SK-N-SH treated with all-trans-retinoic acid at 6 μM for 48 hours (cell line): ENCODE measurements around the gene PRKG1.

Experiments used
- ATAC-seq: fragments of 200-7000 bp; cut with Tn5 transposase; 3 replicates; pipeline ENCODE4 v1.9.1; 2020; ENCODE audit warnings: mild to moderate bottlenecking, moderate library complexity
- ARNTL ChIP-seq: fragments of 450-650 bp; formaldehyde crosslinking; IDR thresholded peaks from 2 replicates; pipeline ENCODE4 v1.5.0; 2020; ENCODE audit warnings: low read depth, mild to moderate bottlenecking, moderate library complexity, borderline replicate concordance
- CREB5 ChIP-seq: fragments of 250-450 bp; sonication (Bioruptor Pico); IDR thresholded peaks from 2 replicates; pipeline ENCODE4 v1.5.1; 2020; ENCODE audit warnings: low read depth, mild to moderate bottlenecking, moderate library complexity
- CSDC2 ChIP-seq: fragments of 250-450 bp; sonication (Bioruptor Pico); IDR thresholded peaks from 2 replicates; pipeline ENCODE4 v1.5.0; 2020; ENCODE audit warnings: mild to moderate bottlenecking, moderate library complexity
- ESRRG ChIP-seq: fragments of 250-450 bp; sonication (Bioruptor Pico); IDR thresholded peaks from 2 replicates; pipeline ENCODE4 v1.6.1; 2021; ENCODE audit warnings: mild to moderate bottlenecking
- GLIS3 ChIP-seq: fragments of 250-450 bp; sonication (Bioruptor Pico); IDR thresholded peaks from 2 replicates; pipeline ENCODE4 v1.5.0; 2020; ENCODE audit warnings: mild to moderate bottlenecking, moderate library complexity
- ISL1 ChIP-seq: fragments of 250-450 bp; sonication (Bioruptor Pico); IDR thresholded peaks from 2 replicates; pipeline ENCODE4 v2.1.2; 2022; ENCODE audit warnings: mild to moderate bottlenecking, moderate library complexity
- OSR1 ChIP-seq: fragments of 250-450 bp; sonication (Bioruptor Pico); IDR thresholded peaks from 2 replicates; pipeline ENCODE4 v1.8.0; 2022; ENCODE audit warnings: moderate library complexity, mild to moderate bottlenecking, inconsistent platforms
- PPARA ChIP-seq: fragments of 250-450 bp; sonication (Bioruptor Pico); IDR thresholded peaks from 2 replicates; pipeline ENCODE4 v1.5.0; 2020; ENCODE audit warnings: mild to moderate bottlenecking, borderline replicate concordance
- RARB ChIP-seq: fragments of 250-450 bp; sonication (Bioruptor Pico); IDR thresholded peaks from 2 replicates; pipeline ENCODE4 v1.8.0; 2021; ENCODE audit warnings: mild to moderate bottlenecking, moderate library complexity
- SNAI2 ChIP-seq: fragments of 250-450 bp; sonication (Bioruptor Pico); IDR thresholded peaks from 2 replicates; pipeline ENCODE4 v1.5.0; 2020; ENCODE audit warnings: mild to moderate bottlenecking, moderate library complexity
- TCF4 ChIP-seq: fragments of 250-450 bp; sonication (Bioruptor Pico); IDR thresholded peaks from 2 replicates; pipeline ENCODE4 v1.8.0; 2021; ENCODE audit warnings: mild to moderate bottlenecking, moderate library complexity, borderline replicate concordance
- TOX ChIP-seq: fragments of 250-450 bp; sonication (Bioruptor Pico); IDR thresholded peaks from 2 replicates; pipeline ENCODE4 v1.8.0; 2021; ENCODE audit warnings: mild to moderate bottlenecking, moderate library complexity, borderline replicate concordance
- TSHZ2 ChIP-seq: fragments of 250-450 bp; sonication (Bioruptor Pico); IDR thresholded peaks from 2 replicates; pipeline ENCODE4 v1.5.0; 2020; ENCODE audit warnings: mild to moderate bottlenecking, moderate library complexity
- ZC3H10 ChIP-seq: fragments of 250-450 bp; sonication (Bioruptor Pico); IDR thresholded peaks from 2 replicates; pipeline ENCODE4 v1.5.1; 2021; ENCODE audit warnings: mild to moderate bottlenecking, moderate library complexity
- ZFP3 ChIP-seq: fragments of 250-450 bp; sonication (Bioruptor Pico); IDR thresholded peaks from 2 replicates; pipeline ENCODE4 v1.5.0; 2020; ENCODE audit warnings: mild to moderate bottlenecking, moderate library complexity
- ZFP30 ChIP-seq: fragments of 450-650 bp; formaldehyde crosslinking; IDR thresholded peaks from 2 replicates; pipeline ENCODE4 v1.5.0; 2022; ENCODE audit warnings: mild to moderate bottlenecking, moderate library complexity
- ZNF565 ChIP-seq: fragments of 450-650 bp; formaldehyde crosslinking; conservative IDR thresholded peaks from 2 replicates; pipeline ENCODE4 v1.5.0; 2020; ENCODE audit warnings: low read depth, mild to moderate bottlenecking, moderate library complexity
- ZNF70 ChIP-seq: fragments of 450-650 bp; formaldehyde crosslinking; IDR thresholded peaks from 2 replicates; pipeline ENCODE4 v1.5.0; 2020; ENCODE audit warnings: mild to moderate bottlenecking, moderate library complexity
- ZNF8 ChIP-seq: fragments of 450-650 bp; formaldehyde crosslinking; IDR thresholded peaks from 2 replicates; pipeline ENCODE4 v1.5.0; 2020; ENCODE audit warnings: mild to moderate bottlenecking, moderate library complexity
- TF ChIP-seq, protein P1 (sequence below): fragments of 250-450 bp; sonication (Bioruptor Pico); IDR thresholded peaks from 2 replicates; pipeline ENCODE4 v1.8.0; 2021; ENCODE audit warnings: low read depth, mild to moderate bottlenecking, moderate library complexity, borderline replicate concordance
- TF ChIP-seq, protein P2 (sequence below): fragments of 250-450 bp; sonication (Bioruptor Pico); IDR thresholded peaks from 2 replicates; pipeline ENCODE4 v1.5.1; 2021; ENCODE audit warnings: mild to moderate bottlenecking, moderate library complexity
- TF ChIP-seq, protein P3 (sequence below): fragments of 250-450 bp; sonication (Bioruptor Pico); IDR thresholded peaks from 2 replicates; pipeline ENCODE4 v1.8.0; 2020; ENCODE audit warnings: mild to moderate bottlenecking, moderate library complexity, borderline replicate concordance

The PRKG1 gene

GRCh38 chr10:51804866-51805265 is 730.6 kb downstream of the PRKG1 start:
- no peak for TF ChIP-seq CREB5 (CRISPR knock-in tag)
- no peak for TF ChIP-seq ESRRG
- no peak for TF ChIP-seq ZC3H10 (CRISPR knock-in tag)
- TF ChIP-seq, protein P1, sequence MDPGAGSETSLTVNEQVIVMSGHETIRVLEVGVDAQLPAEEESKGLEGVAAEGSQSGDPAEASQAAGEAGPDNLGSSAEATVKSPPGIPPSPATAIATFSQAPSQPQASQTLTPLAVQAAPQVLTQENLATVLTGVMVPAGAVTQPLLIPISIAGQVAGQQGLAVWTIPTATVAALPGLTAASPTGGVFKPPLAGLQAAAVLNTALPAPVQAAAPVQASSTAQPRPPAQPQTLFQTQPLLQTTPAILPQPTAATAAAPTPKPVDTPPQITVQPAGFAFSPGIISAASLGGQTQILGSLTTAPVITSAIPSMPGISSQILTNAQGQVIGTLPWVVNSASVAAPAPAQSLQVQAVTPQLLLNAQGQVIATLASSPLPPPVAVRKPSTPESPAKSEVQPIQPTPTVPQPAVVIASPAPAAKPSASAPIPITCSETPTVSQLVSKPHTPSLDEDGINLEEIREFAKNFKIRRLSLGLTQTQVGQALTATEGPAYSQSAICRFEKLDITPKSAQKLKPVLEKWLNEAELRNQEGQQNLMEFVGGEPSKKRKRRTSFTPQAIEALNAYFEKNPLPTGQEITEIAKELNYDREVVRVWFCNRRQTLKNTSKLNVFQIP = no peak
- no peak for TF ChIP-seq TOX (CRISPR knock-in tag)
- TF ChIP-seq OSR1 (CRISPR knock-in tag) = no peak
- TF ChIP-seq ZFP30 (CRISPR knock-in tag) = no peak
- TF ChIP-seq, protein P2, sequence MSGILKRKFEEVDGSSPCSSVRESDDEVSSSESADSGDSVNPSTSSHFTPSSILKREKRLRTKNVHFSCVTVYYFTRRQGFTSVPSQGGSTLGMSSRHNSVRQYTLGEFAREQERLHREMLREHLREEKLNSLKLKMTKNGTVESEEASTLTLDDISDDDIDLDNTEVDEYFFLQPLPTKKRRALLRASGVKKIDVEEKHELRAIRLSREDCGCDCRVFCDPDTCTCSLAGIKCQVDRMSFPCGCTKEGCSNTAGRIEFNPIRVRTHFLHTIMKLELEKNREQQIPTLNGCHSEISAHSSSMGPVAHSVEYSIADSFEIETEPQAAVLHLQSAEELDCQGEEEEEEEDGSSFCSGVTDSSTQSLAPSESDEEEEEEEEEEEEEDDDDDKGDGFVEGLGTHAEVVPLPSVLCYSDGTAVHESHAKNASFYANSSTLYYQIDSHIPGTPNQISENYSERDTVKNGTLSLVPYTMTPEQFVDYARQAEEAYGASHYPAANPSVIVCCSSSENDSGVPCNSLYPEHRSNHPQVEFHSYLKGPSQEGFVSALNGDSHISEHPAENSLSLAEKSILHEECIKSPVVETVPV (CRISPR knock-in tag) = no peak
- TF ChIP-seq PPARA = no peak
- no peak for ATAC-seq

DNA sequence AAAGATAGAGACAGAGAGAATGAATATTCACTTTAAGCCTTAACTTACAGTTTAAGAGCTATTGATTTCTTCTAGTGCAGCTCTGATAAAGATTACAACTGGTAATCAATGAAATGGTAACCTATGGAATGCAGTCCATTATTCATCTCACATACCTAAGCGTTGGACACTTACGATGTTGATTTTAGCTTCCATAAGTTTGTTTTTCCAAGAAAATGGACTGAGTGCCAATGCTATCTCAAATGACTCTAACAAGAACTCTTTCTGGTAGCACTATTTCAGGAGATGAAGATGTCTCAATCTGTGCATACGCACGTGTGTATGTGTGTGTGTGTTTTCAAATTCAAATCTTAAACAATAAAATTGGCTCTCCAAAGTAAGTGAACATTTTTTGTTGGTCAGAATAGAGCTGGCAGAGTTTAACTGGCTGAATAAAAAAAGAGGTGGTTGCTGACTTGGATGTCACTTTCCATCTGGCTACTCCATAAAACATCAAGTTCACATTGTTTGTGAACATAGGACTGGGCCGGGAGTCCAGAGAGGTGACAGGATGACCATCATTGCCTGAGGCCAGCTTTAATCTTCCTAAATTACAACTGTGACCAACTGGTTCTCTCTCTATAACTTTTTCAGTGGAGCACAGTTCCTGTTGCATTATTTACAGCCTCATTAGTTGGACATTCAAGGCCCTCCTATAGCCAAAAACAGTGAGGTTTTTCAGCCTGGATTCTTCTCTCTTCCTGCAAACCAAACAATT is 732.0 kb downstream of the PRKG1 start:
- ATAC-seq = no peak
- no peak for TF ChIP-seq ZNF8
- TF ChIP-seq, protein P2 (CRISPR knock-in tag) = no peak
- no peak for TF ChIP-seq ZNF70 (CRISPR knock-in tag)
- no peak for TF ChIP-seq TSHZ2 (CRISPR knock-in tag)
- TF ChIP-seq, protein P1 = no peak
- TF ChIP-seq ZFP3 (CRISPR knock-in tag) = no peak
- no peak for TF ChIP-seq ARNTL (CRISPR knock-in tag)
- no peak for TF ChIP-seq TOX (CRISPR knock-in tag)
- TF ChIP-seq ZNF565 (CRISPR knock-in tag) = no peak
- no peak for TF ChIP-seq ISL1 (CRISPR knock-in tag)
- TF ChIP-seq ZFP30 (CRISPR knock-in tag) = no peak
- no peak for TF ChIP-seq CSDC2 (CRISPR knock-in tag)
- TF ChIP-seq RARB (CRISPR knock-in tag) = no peak
- no peak for TF ChIP-seq GLIS3 (CRISPR knock-in tag)
- TF ChIP-seq SNAI2 = no peak
- no peak for TF ChIP-seq TCF4
- no peak for TF ChIP-seq ZC3H10 (CRISPR knock-in tag)
- TF ChIP-seq, protein P3, sequence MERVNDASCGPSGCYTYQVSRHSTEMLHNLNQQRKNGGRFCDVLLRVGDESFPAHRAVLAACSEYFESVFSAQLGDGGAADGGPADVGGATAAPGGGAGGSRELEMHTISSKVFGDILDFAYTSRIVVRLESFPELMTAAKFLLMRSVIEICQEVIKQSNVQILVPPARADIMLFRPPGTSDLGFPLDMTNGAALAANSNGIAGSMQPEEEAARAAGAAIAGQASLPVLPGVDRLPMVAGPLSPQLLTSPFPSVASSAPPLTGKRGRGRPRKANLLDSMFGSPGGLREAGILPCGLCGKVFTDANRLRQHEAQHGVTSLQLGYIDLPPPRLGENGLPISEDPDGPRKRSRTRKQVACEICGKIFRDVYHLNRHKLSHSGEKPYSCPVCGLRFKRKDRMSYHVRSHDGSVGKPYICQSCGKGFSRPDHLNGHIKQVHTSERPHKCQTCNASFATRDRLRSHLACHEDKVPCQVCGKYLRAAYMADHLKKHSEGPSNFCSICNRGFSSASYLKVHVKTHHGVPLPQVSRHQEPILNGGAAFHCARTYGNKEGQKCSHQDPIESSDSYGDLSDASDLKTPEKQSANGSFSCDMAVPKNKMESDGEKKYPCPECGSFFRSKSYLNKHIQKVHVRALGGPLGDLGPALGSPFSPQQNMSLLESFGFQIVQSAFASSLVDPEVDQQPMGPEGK = no peak
- TF ChIP-seq PPARA = no peak
- TF ChIP-seq, all 23 proteins: peak for 0
